Kidney epithelial cell (primary cell): ENCODE measurements around the gene TAPT1. TPM values are rescaled to one million over a fixed set of nuclear protein-coding genes. Genes with fewer than 3 reads are reported as not detected.
A peak's percentile ranks its signal among the peaks of the same experiment; 100 is the strongest.
"Not testable (repeated sequence)": the region's sequence is repeated elsewhere in the genome, so short reads cannot be mapped to it uniquely, and the experiment has no call there.

Source experiments
- DNase-seq: peaks from one replicate; pipeline ENCODE4 v3.0.0-alpha.2; 2010; ENCODE audit warnings: low read depth
- H3K27me3 ChIP-seq: 2 replicates; pipeline ENCODE4 v1.6.0; 2011; ENCODE audit warnings: low read length; ENCODE audit not compliant: control insufficient read depth, insufficient read depth
- H3K36me3 ChIP-seq: 2 replicates; pipeline ENCODE4 v1.5.1; 2011; ENCODE audit warnings: low read length; ENCODE audit not compliant: control insufficient read depth, insufficient read depth
- H3K4me3 ChIP-seq: 2 replicates; pipeline ENCODE4 v1.5.1; 2011; ENCODE audit warnings: low read depth, mild to moderate bottlenecking, control low read depth, low read length
- CTCF ChIP-seq: IDR thresholded peaks from 2 replicates; pipeline ENCODE4 v1.5.1; 2011; ENCODE audit warnings: mild to moderate bottlenecking, moderate library complexity, low read length, control low read depth, inconsistent platforms; ENCODE audit not compliant: insufficient read depth, poor library complexity, severe bottlenecking
- total RNA-seq: library from RNA; depleted of rRNA; stranded (reverse); fragments of >200 nt; gene quantifications from 2 replicates; pipeline ENCODE4 v1.2.3, GENCODE V29; 2015

Gene TAPT1
- total RNA-seq, 1 donor from 2014 or later = 18.8 TPM

DNA sequence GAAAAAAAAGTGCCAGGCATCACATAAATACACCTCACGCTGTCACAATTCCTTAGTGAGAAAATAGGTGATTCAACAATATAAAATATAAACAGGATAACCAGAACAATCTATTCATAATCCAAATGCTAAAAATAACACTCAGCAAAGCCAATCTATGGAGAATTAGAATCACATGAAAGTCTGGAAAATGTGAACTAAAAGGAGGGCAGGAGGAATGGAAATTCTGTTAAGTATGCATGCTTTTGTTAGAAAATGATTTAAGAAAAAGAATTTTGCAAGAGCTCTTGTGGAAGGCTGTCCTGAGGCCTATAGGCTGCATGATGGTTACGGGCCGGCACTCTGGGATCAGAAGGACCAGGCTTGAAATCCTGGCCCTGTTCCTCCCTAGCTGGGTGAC, 71.8 kb downstream of the TAPT1 start:
- H3K27me3 ChIP-seq = no peaks in the 10 kb centered on the region
- TF ChIP-seq CTCF = no peak

DNA sequence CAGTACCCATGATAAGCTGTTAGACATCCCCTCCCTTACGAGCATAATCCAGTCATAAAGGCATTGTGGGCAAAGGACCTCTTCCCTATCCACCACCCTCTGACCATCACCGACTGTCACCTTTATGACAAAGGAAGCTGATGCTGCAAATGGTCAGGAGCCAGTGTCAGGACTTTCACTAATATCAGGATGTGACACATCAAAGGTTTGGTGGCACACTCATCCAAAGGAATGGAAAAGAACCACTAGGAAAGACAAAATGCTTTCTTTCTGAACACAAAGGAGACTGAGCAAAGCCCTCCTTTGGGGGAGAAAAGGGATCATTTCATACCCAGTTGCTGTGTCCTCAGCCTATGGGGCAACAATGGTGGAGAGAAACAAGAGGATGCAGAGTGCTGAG, 75.6 kb downstream of the TAPT1 start:
- DNase-seq = no peak
- TF ChIP-seq CTCF = no peak
- no peak overlapping the region for H3K4me3 ChIP-seq
- H3K27me3 ChIP-seq = no peaks in the 10 kb centered on the region
- H3K36me3 ChIP-seq = no peaks in the 10 kb centered on the region

More for the DNA sequence above, 71.8 kb downstream of the TAPT1 start:
- Histone ChIP-seq H3K36me3 (no peaks in the 10 kb centered on the region), H3K4me3 (no peak overlapping the region)
- DNase-seq = no peak

DNA sequence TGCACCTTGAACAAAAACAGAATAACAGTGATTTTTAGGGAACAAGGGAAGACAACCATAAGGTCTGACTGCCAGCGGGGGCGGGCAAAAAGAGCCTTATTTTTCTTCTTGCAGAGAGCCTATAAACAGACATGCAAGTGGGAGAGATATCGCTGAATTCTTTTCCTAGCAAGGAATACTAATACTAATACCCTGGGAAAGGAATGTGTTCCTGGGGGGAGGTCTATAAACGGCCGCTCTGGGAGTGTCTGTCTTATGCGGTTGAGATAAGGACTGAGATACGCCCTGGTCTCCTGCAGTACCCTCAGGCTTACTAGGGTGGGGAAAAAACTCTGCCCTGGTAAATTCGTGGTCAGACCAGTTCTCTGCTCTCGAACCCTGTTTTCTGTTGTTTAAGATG, 81.4 kb downstream of the TAPT1 start:
- DNase-seq, H3K36me3 ChIP-seq: not testable (repeated sequence)

DNA sequence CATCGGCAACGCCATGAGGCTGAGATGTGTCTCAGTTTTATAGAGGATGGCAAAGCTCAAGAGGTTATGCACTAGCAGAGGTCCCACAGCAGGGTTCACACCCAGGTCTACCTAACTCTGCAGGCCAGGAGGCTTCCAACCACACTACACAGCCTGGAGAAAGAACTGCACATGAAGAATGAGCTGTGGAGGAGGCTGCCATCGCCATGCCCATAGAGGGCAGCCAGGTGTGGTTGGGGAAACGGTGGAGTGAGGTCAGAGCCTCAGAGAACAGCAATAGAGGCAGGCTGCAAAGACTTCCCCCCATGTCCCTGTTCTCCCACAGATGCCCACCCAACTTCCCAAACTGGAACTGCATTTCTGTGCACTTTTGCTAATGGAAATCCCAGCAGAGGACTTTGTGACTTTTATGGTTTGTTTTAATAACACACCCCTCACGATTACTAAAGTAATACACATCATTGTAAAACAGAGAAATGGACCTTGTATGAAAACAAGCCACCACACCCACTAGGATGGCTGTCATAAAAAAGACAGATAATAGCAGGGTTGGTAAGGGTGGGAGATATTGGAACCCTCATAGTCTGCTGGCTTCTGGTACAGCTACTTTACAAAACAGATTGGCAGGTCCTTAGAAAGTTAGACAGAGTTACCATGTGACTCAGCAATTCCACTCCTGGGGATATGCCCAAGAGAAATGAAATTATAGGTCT, 83.5 kb downstream of the TAPT1 start:
- TF ChIP-seq CTCF = no peak
- H3K36me3 ChIP-seq = no peaks in the 10 kb centered on the region
- H3K27me3 ChIP-seq = no peaks in the 10 kb centered on the region
- DNase-seq = no peak
- no peak overlapping the region for H3K4me3 ChIP-seq

More for the DNA sequence above, 81.4 kb downstream of the TAPT1 start:
- not testable (repeated sequence) for H3K4me3 ChIP-seq, H3K27me3 ChIP-seq

- no peak overlapping the region for H3K4me3 ChIP-seq
- H3K27me3 ChIP-seq = no peaks in the 10 kb centered on the region
- TF ChIP-seq CTCF = no peak
- H3K36me3 ChIP-seq = no peaks in the 10 kb centered on the region
- peak; percentile 99 for DNase-seq
Observed at GRCh38 chr4:16140879-16141249, 85.4 kb downstream of the TAPT1 start.

DNA sequence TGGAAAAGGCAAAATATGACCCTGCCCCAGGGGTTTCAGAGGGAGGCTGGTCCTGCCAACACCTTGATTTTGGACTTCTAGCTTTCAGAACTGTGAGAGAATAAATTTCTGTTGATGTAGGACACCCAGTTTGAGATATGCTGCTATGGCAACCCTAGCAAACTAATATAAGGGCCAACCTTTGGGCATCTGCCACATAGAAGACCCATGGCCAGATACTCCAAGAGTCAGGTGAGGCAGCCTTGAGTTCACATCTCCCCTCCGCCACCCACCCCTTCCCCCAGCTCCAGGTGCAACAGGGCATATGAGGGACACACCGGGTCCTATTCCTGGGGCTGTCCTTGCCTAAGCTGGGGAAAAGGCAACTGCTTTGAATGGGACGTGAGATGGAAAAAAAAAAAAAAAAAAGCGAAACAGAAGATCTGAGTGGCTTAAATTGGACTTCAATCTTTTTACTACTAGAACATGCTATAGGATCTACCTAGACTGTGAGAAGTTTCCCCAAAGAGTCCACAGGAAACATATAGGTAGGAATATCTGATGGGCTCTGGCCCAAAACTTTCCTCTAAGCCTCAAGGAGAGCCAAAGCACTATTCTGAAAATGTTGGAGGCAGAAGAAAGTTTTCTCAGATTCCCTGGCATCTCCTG, 85.9 kb downstream of the TAPT1 start:
- no peak for DNase-seq
- H3K27me3 ChIP-seq = no peaks in the 10 kb centered on the region
- H3K36me3 ChIP-seq = no peaks in the 10 kb centered on the region
- TF ChIP-seq CTCF = no peak
- H3K4me3 ChIP-seq = no peak overlapping the region
